Stimulated activated CD8-positive, alpha-beta memory T cell treated with anti-CD3 and anti-CD28 coated beads, Interleukin-15, amount 100 ng/mL, for 4 hours (primary cell): ENCODE results near the gene FZR1.
A peak's percentile ranks its signal among the peaks of the same experiment; 100 is the strongest.

Experiments
- DNase-seq, 2 donors: peaks; one replicate each; pipeline ENCODE4 v3.0.0-alpha.2; 2020; ENCODE audit warnings: low read depth in 2 of 2

The FZR1 gene

GRCh38 chr19:3531716-3532115, 25.6 kb downstream of the FZR1 start:
- DNase-seq = no peak

- no peak for DNase-seq
Measured at GRCh38 chr19:3532154-3532786, 26.2 kb downstream of the FZR1 start.

- no peak for DNase-seq
Measured at GRCh38 chr19:3533033-3533432, 26.9 kb downstream of the FZR1 start.

GRCh38 chr19:3533563-3534216, 27.6 kb downstream of the FZR1 start:
- no peak for DNase-seq

- no peak for DNase-seq
Measured at GRCh38 chr19:3534375-3535234, 28.5 kb downstream of the FZR1 start.

GRCh38 chr19:3535235-3535535, 29.1 kb downstream of the FZR1 start:
- no peak for DNase-seq

- no peak for DNase-seq
Measured at GRCh38 chr19:3535563-3535965, 29.5 kb downstream of the FZR1 start.

GRCh38 chr19:3535981-3536380, 29.9 kb downstream of the FZR1 start:
- DNase-seq = no peak

- DNase-seq = no peak
Measured at GRCh38 chr19:3536429-3537100, 30.5 kb downstream of the FZR1 start.

GRCh38 chr19:3537101-3537437, 31.0 kb downstream of the FZR1 start:
- no peak for DNase-seq

GRCh38 chr19:3537438-3538240, 31.5 kb downstream of the FZR1 start:
- no peak for DNase-seq

GRCh38 chr19:3538258-3538929, 32.3 kb downstream of the FZR1 start:
- no peak for DNase-seq

GRCh38 chr19:3538965-3539755, 33.0 kb downstream of the FZR1 start, which contains the start of gene TEKTIP1:
Gene TEKTIP1, plus strand, starts transcription at chr19:3539174. Its CDS starts 4 bp downstream, at chr19:3539178.
- no peak for DNase-seq

GRCh38 chr19:3539756-3540118, 33.6 kb downstream of the FZR1 start:
- DNase-seq = no peak

- no peak for DNase-seq
Measured at GRCh38 chr19:3543150-3544057, 37.3 kb downstream of the FZR1 start.

GRCh38 chr19:3544058-3544376, 37.9 kb downstream of the FZR1 start:
- DNase-seq = no peak

- DNase-seq = peak; percentile 32 to 44
Measured at GRCh38 chr19:3544742-3545668, 38.9 kb downstream of the FZR1 start.

- no peak for DNase-seq
Measured at GRCh38 chr19:3545669-3546034, 39.5 kb downstream of the FZR1 start.
